GM19351 (cell line): Measurements from ENCODE around the gene PYDC2.

Experiments used
- ATAC-seq: cut with Tn5 transposase; IDR thresholded peaks from one replicate; pipeline ENCODE4 v1.9.1; 2021; ENCODE audit warnings: mild to moderate bottlenecking, moderate library complexity; ENCODE audit not compliant: unreplicated experiment

Gene PYDC2

DNA sequence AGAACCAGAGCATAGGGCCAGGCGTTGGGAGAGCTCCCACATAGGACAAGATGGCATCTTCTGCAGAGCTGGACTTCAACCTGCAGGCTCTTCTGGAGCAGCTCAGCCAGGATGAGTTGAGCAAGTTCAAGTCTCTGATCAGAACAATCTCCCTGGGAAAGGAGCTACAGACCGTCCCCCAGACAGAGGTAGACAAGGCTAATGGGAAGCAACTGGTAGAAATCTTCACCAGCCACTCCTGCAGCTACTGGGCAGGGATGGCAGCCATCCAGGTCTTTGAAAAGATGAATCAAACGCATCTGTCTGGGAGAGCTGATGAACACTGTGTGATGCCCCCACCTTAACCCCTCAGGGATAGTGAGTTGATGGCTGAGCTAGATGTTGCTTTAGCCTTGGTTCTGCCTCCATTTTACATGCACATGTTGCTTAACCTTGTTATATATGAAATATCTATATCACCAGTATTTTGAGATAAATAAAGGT is at the start of gene PYDC2:
Gene PYDC2 (plus strand): TSS at position 51 of the 483 bp plus-strand sequence. CDS start 0 bp downstream, at position 51.
- ATAC-seq, result no peak

DNA sequence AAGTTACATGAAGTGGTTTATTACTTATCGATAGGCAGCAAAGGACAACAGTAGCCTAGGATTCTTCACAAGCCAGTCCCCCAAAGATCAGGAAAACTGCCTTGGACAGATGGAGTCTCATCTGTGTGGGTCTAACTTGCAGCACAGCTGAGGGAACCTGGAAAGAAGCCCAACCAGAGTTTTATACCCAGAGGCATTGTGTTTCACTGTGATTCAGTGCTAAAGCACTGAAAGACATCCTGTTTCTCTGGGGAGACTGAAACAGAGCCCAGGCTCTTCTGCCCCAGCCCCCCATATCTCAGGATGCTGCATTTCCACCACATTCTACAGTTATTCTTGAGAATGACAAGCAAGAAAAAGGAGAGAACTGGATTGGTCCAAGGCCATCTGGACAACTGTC is 48.2 kb upstream of the PYDC2 start:
- ATAC-seq, result no peak

DNA sequence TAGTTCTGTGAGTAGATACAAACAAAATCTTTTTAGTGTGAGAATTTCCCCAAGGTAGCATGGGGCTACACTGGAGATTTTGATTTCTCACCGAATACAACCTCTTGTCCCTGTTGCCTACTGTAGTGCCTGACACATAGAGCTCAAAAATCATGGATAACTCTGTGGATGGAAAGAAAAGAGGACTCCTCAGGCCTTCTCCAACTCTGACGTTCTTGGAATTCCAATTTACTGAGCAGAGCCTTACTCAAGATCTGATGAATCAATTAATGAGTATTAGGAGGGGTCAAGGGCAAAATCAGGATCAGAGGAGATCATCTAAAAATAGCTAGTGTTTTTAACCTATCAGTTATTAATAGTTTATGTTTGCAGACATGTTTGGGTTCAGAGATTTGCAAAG is 46.7 kb upstream of the PYDC2 start:
- ATAC-seq, result no peak

DNA sequence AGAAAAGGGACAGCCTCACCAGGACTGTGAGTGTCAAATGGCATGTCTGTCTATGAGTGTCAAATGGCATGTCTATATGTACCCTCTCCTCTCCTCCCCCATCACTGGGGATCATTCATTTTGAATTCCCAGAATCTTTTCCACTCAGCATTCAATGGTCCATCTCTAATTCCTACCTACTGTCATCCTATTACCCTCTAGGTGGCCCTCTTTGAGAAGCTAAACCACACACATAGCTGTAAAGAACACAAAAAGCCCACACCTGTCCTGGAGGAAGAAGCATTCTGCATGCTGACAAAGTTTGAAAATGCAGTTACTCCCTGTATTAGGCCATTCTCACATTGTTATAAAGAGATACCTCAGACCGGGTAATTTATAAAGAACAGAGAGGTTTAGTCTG is 46.2 kb upstream of the PYDC2 start:
- ATAC-seq, result no peak

DNA sequence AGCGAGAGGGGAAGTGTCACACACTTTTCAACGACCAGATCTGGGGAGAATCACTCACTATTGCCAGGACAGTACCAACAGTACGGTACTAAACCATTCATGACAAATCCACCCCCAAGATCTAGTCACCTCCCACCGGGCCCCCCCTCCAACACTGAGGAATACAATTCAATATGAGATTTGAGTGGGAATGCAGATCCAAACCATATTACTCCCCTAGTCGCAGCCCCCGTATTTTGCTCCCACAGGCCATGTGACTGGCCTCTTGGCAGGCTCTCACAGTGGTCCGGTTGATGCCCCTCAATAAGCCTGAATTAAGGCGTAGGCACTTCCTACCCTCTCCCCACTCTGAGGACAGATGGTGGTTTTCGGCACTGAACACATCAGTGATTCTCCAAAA is 45.4 kb upstream of the PYDC2 start:
- no peak for ATAC-seq

DNA sequence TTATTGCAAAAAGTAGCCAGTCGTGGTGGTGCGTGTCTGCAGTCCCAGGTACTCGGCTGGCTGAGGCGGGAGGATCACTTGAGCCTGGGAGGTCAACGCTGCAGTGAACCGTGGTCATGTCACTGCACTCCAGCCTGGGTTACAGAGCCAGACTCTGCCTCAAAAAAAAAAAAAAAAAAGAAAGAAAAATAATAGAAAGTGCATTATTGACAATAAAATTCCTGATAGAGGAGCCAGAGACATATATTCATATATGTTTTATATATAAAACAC is 43.6 kb upstream of the PYDC2 start:
- no peak for ATAC-seq

DNA sequence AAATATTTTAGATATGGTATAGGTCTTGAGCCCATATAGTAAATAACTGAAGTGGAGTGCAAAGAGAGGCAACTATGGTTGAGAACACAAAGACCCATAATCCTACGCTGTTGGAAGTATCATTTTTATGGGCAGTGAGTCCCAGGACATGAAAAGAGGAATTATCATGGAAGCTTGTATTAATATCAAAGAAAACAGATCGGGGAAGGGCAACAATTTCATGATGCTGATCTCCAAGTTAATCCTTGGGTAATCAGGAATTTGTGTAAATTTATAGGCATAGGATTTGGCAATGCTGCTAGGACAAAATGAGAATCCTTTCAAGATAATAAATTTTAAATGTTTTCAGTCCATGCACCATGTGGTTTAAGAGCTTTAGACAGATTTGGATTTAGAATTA is 40.2 kb upstream of the PYDC2 start:
- no peak for ATAC-seq

DNA sequence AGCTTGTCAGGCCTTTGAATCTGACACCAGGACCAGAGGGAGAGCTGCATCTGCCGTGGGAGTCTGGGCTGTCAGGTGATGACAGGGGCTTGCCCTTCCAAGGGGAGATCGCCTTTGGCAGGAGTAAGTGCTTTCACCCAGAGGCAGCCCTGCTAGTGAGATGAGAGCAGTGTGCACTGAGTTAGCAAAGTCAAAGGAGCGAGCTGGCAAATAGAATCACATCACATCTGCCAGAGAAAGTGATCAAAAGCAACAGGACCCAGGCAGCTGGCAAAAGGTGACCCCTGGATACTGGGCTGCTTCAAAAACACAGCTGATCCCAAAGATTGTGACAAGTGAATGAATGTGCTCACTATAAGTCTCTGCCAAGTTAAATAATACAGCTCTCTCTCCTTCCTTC is 36.1 kb upstream of the PYDC2 start:
- no peak for ATAC-seq

DNA sequence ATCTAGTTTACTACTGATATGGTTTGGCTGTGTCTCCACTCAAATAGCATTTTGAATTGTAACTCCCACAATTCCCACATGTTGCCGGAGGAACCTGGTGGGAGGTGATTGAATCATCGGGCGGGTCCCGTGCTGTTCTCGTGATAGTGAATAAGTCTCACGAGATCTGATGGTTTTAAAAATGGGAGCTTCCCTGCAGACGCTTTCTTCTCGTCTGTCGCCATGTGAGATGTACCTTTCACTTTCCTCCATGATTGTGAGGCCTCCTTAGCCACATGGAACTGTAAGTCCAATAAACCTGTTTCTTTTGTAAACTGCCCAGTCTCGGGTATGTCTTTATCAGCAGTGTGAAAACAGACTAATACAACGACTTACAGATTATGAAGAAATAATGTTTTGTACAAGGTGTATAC is 35.6 kb upstream of the PYDC2 start:
- ATAC-seq, result no peak

DNA sequence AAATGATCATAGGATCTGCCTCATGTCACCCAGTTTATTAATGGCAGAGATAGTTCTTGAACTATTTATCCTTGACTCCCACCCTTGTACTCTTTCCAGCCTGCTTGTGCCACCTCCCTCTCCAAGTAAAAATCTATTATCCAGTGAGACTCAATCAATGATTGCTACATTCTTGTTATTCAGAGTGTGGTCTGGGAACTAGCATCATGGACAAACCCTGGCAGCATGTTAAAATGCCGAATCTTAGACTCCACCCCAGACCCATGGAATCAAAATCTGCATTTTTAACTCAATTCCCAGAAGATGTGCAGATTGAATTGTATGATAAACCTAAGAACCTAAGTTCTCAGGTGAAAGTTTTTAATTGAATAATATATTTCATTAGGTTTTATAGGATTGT is 34.7 kb upstream of the PYDC2 start:
- no peak for ATAC-seq

DNA sequence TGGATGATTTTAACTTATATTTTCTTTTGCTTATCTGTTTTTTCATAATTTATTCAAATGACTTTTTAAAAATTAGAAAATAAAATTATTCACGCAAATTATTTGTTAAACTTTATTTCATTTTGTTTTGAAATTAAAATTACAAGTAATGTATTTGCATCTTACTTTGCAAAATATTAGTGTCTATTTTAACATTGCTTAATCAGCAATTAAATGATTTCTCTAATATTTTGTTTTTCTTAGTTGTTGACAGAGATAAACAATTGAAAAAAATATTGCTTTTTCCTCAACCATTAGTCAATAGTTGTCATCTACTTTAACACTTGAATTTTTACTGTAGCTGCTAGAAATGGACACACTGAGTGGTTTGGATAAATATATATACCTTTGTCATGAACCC is 32.8 kb upstream of the PYDC2 start:
- no peak for ATAC-seq

DNA sequence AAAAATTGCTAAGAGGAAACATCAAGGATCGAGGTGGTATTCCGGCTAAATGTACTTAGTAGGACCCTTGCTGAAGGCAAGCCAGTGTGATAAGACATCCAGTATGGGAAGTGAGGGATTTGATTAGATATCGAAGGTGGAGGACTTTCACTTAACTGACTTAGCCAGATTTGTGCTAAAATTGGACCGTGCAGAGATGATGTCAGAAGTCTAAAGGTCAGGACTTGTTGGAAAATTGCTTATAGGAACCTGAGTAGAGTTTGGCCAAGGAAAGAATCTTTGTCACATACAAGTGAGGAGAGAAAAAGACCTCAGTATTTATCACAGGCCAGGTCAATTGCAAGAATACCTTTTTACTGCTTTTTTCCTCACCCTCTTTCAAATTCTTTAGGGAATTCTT is 30.9 kb upstream of the PYDC2 start:
- no peak for ATAC-seq

DNA sequence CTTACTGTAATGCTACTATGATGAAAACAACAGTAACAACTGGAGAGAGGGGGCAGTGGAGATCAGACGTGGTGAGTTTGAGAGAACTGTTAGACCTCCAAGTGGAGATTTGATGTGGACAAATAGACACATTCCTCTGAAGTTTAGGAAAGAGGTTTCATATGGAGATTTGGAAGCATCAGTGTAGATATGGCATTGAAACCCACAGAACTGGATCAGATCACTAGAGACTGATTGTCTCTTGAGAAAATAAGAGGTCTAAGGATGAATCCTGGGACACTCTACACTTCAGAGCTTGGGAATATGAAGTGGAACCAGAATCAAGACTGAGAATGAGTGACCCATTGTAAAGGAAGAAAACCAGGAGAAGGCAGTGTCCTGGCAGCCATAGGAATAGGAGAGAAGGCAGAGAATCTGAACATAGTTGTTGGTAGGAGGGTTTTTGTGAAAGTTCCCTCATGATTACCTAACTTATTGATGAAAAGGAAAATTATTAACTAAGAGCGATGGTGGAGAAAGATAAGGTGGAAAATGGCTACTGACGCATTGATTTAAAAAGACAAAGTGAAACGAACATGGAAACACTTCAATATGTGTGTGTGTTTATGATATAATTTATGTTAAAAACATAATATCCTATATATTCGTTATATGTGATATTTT is 29.7 kb upstream of the PYDC2 start:
- ATAC-seq, result no peak

DNA sequence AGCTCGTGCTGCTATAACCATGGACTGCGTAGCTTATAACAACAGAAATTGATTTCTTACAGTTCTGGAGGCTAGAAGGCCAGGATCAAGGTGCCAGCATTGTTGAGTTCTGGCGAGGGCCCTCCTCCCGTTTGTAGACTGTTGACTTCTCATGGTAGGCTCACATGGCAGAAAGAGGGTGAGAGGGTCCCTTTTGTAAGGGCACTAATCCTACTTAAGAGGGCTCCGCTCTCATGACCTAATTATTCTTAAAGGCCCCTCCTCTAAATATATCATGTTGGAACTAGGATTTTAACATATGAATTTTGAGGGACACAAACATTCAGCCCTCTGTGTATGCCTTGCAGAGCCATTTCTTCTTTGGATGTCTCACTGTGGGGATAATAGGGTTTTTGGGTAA is 28.8 kb upstream of the PYDC2 start:
- ATAC-seq, result no peak

DNA sequence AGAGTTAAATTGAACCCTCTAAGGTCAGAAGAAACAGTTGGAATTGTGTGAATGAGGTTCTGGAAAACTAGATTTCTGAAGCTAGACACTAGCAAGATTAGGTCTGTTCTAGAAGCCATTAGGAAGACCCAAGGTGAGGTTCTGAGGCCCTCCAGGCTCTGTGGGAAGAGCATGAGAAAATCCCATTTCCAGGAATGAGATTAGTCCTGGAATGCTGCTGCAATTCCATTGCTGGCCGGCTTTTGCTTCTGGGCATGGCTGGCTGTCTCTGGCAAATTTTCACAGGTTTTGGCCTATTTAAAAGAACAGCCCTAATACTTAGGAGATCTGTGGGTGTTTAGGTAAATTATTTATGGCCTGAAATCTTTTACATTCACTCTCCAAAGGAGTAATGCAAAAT is 26.9 kb upstream of the PYDC2 start:
- no peak for ATAC-seq

DNA sequence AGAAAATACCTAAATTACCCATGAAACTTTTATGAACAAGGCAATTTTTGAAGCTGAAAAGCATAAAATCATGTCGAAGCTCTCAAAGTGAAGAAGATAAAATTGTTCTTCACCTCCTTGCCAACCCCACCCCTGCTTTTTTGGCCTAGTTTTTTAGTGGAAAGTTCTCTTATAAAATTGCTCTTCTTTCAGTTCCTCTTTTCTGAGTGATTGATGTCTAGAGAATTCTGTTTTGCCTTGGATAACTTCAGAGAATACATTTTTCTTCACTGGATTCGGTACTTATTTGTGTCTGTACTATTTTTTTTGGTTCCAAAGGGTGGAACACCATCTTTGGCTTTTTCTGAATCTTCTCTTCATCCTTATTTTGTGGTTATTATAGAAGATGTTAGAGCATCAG is 25.0 kb upstream of the PYDC2 start:
- ATAC-seq, result no peak

DNA sequence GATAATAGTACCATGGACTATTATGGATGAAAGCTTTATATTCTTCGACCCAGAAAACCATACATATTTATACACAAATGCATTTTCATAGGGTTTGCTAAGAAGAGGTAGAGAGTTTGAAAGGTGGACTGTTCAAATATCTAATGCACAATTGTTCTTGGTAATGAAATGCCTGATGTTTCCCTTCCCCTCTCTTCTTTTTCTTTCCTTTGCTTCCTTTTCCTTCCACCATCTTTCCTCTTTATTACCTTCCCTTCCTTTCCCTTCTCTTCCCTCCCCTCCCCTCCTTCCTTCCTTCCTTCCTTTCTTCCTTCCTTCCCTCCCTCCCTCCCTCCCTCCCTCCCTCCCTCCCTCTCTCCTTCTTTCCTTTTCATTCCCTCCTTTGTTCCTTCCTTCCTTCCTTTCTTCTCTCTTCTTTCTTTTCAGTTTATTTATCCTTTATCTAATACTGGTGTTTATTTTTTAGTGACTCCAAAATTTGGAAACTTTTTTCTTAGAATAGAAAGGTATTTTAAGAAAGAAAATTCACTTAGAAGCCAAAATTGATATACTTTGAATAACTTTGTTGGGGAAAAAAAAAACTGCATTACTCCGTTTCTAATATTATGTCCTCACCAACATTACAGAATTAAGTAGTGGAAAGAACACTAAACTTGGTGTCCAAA is 22.7 kb upstream of the PYDC2 start:
- no peak for ATAC-seq

DNA sequence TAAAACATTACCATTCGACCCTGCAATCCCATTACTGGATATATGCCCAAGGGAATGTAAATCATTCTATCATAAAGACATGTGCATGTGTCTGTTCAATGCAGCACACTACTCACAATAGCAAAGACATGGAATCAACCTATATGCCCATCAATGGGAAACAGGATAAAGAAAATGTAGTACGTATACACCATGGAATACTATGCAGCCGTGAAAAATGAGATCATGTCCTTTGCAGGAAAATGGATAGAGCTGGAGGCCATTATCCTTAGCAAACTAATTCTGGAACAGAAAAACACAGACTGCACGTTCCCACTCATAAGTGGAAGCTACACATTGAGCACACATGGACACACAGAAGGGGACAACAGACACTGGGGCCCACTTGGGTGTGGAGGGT is 20.4 kb upstream of the PYDC2 start:
- no peak for ATAC-seq

DNA sequence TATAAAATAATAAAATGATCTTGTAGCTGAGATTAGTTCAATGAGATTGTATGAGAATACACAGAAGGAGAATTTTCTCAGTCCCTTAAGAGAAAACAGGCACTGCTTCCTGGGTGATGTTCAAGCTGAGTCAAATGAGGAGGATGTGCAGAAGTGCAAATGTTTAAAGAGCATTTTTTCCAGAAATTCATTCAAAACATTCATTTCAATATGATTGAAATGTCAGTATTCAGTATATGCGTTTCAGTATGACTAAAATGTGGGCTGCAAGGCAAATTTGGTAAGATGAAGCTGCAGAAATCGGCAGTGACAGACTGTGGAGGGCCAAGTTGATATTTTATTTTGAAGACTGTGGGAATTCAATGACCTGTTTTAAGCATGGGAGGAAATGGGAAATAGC is 19.3 kb upstream of the PYDC2 start:
- no peak for ATAC-seq

DNA sequence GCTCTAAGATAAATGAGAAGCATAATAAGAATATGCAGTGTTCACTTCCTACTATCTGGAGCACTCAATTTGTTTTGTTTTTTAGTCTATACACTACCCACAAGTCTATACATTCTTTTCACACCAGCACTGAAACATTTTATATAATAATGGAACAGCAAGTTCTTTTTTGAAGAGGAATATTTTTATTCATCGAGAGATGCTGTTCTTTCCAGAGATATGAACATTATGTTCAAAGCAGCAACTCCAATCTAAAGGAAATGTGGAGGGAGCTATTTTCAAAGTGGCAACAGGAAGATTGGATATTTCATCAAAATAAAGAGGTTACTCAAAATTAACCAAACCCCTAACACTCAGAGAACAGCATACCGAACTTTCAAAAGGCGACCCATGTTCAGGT is 16.4 kb upstream of the PYDC2 start:
- no peak for ATAC-seq

DNA sequence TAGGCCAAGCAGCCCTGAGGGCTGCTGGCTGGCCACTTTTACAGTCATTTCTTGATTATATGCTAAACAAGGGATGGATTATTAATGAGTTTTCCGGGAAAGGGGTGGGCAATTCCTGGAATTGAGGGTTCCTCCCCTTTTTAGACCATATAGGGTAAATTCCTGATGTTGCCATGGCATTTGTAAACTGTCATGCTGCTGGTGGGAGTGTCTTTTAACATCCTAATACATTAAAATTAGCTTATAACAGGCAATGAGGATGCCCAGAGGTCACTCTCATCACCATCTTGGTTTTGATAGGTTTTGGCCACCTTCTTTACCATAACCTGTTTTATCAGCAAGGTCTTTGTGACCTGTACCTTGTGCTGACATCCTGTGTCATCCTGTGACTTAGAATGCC is 11.7 kb upstream of the PYDC2 start:
- no peak for ATAC-seq

DNA sequence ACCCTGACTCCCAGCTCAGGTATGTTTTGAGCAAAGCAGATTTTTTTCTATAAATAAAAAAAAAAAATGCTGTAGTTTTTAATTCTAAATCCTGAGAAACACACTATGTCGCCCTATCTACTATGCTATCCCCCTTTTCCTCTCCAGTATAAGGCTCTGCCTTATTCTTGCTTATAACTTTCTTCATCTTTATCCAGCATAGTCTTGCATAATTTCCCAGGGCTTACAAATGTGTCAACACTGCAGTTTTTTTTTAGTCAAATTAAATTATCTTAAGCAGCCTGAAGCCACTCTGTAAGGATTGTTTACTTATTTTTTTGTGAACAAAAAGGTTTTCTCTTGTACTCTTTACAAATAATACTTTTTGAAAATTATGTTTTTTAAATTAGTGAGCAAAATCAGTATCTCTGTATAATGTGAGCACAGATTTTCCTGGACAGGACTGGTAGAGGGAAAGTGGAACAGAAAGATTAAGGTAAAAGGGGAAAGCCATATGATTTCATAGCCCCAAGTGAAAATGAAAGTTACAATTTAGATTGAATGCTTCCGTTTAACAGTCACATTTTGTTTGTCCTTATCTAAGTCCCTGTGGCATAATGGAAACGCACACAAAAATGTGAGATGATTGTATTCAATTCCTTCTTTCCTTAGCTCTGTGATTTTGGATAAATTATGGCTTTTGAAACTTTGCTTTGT is 5.6 kb upstream of the PYDC2 start:
- ATAC-seq, result peak; percentile 61
